ENCODE measurements around the gene NDUFAF2. TPM values are rescaled to one million over a fixed set of nuclear protein-coding genes. Genes with fewer than 3 reads are reported as not detected.

The NDUFAF2 gene
- total and polyA plus RNA-seq, 2 of the 8 experiments (the other 6 are each of a cell fraction or from before 2014, with no cell fraction given): 10.7 to 46.5 TPM

DNA sequence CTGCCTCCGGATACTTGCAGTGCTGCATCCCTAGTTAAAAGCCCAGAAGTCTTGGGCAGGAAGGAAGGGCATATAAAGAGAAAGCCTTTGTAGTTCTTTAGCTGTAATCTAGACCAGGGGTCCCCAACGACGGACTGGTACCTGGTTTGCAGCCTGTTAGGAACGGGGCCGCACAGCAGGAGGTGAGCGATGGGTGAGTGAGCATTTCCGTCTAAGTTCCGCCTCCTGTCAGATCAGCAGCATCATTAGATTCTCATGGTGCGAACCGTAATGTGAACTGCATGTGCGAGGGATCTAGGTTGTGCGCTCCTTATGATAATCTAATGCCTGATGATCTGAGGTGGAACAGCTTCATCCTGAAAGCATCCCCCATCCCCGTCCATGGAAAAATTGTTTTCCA is 218.9 kb downstream of the NDUFAF2 start:
- POLR2A ChIA-PET (ENCODE audit: partially characterized antibody): interaction anchor here (1.1 to 2.0 kb wide), 6 partner anchors 9 to 462 kb away, joined by 3 to 8 read pairs (median 4); partner anchors contain the start of gene ZSWIM6
- Histone ChIP-seq H4K91ac (replicated peaks; ENCODE audit: insufficient read length, low read length) (no peak overlapping the region), H3K9ac (replicated peaks in 1 of 4; ENCODE audit: extremely low read depth in 1 of 4, low read depth in 3 of 4, low read length in 3 of 4) (no peak overlapping the region), H4K8ac (ENCODE audit: extremely low read depth, insufficient read depth, low read length) (no peak overlapping the region; the same call in 1 of the 2 replicates), H3K36me3 (ENCODE audit: control insufficient read depth in 2 of 4, insufficient read depth in 4 of 4, low read length in 3 of 4) (peaks cover 6 to 25% (median 14%) of the 10 kb centered on the region in 4 experiments; a peak in 6 of 8 replicates), H3K56ac (replicated peaks; ENCODE audit: insufficient read length, low read depth, low read length) (no peak overlapping the region), H3K9me3 (ENCODE audit: insufficient read depth in 2 of 2, low read depth in 1 of 2, low read length in 1 of 2) (peaks cover 6% of the 10 kb centered on the region in 2 experiments), H3K4me3 (ENCODE audit: extremely low read depth in 1 of 4, insufficient read depth in 2 of 4, low read depth in 3 of 4, low read length in 4 of 4) (peak overlapping the region in 2 of 4 experiments; percentile 89 to 95; a peak in 3 of 8 replicates), H3K27ac (ENCODE audit: low read depth, low read length) (no peak overlapping the region), H4K5ac (ENCODE audit: insufficient read length, low read depth, low read length) (no peak overlapping the region), H2BK5ac (ENCODE audit: low read depth, low read length) (no peak overlapping the region), H2BK12ac (ENCODE audit: low read depth, low read length) (no peak overlapping the region), H4K20me1 (replicated peaks in 1 of 2; ENCODE audit: control insufficient read depth in 1 of 2, insufficient read depth in 2 of 2, low read length in 2 of 2) (peaks cover 0 to 3% of the 10 kb centered on the region in 2 experiments), H2BK120ac (replicated peaks; ENCODE audit: low read depth, low read length) (no peak overlapping the region), H3K4me1 (replicated peaks in 1 of 4; ENCODE audit: control insufficient read depth in 3 of 4, insufficient read depth in 4 of 4, low read length in 3 of 4) (peaks cover 0 to 3% (median 1%) of the 10 kb centered on the region in 4 experiments; a peak in 2 of 7 replicates), H3K4ac (replicated peaks; ENCODE audit: insufficient read length, low read depth, low read length) (no peak overlapping the region), H3K79me2 (ENCODE audit: control insufficient read depth in 1 of 2, insufficient read depth in 2 of 2, low read length in 2 of 2) (peaks cover 0 to 46% of the 10 kb centered on the region in 2 experiments; a peak in 2 of 4 replicates), H3K27me3 (replicated peaks in 1 of 4; ENCODE audit: control insufficient read depth in 3 of 4, extremely low read depth in 1 of 4, insufficient read depth in 3 of 4, low read length in 3 of 4) (no peaks in the 10 kb centered on the region), H3K18ac (ENCODE audit: extremely low read depth, low read length) (no peak overlapping the region), H3K79me1 (ENCODE audit: low read depth, low read length) (no peaks in the 10 kb centered on the region; the same call in 1 of the 2 replicates), H2AFZ (ENCODE audit: low read length) (no peak overlapping the region), H3K23me2 (ENCODE audit: low read depth, low read length) (peaks cover 2% of the 10 kb centered on the region; the same call in 1 of the 2 replicates), H2AK5ac (ENCODE audit: low read depth, low read length) (no peak overlapping the region), H2BK20ac (ENCODE audit: low read length) (no peak overlapping the region), H3K14ac (ENCODE audit: insufficient read length) (no peak overlapping the region), H2BK15ac (ENCODE audit: low read length) (no peak overlapping the region), H3K4me2 (ENCODE audit: insufficient read depth in 1 of 2, low read depth in 2 of 2, low read length in 2 of 2) (peak overlapping the region; percentile 85 to 92; a peak in 3 of 4 replicates), H3K23ac (ENCODE audit: insufficient read length) (no peak overlapping the region)
- DNase-seq (ENCODE audit: low read depth in 1 of 2, low spot score in 2 of 2): no peak
- WGBS, 2 experiments (ENCODE audit: extremely low coverage in 1 of 2, insufficient coverage in 1 of 2, insufficient read length in 1 of 2, insufficient replicate concordance in 2 of 2, low coverage in 1 of 2, low lambda C conversion rate in 2 of 2, missing lambda C conversion rate in 1 of 2): 92% methylated on average over 13 of the region's 13 CpGs; no CpG with 5 or more reads in 1 of the 2 experiments
- CTCF ChIA-PET (ENCODE audit: partially characterized antibody): interaction anchor here (0.6 to 2.7 kb wide), 5 partner anchors 108 to 1260 kb away, joined by 3 to 8 read pairs (median 5); no protein-coding TSS in a partner anchor
- FAIRE-seq: no peak
- no peak for TF ChIP-seq BACH1 (IDR thresholded peaks at IDR 0.05; ENCODE audit: low read length)
- TF ChIP-seq, protein P1, sequence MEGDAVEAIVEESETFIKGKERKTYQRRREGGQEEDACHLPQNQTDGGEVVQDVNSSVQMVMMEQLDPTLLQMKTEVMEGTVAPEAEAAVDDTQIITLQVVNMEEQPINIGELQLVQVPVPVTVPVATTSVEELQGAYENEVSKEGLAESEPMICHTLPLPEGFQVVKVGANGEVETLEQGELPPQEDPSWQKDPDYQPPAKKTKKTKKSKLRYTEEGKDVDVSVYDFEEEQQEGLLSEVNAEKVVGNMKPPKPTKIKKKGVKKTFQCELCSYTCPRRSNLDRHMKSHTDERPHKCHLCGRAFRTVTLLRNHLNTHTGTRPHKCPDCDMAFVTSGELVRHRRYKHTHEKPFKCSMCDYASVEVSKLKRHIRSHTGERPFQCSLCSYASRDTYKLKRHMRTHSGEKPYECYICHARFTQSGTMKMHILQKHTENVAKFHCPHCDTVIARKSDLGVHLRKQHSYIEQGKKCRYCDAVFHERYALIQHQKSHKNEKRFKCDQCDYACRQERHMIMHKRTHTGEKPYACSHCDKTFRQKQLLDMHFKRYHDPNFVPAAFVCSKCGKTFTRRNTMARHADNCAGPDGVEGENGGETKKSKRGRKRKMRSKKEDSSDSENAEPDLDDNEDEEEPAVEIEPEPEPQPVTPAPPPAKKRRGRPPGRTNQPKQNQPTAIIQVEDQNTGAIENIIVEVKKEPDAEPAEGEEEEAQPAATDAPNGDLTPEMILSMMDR (IDR thresholded peaks at IDR 0.05; ENCODE audit: control extremely low read depth in 1 of 3, insufficient read depth in 1 of 3, low read depth in 1 of 3, low read length in 3 of 3): no peak
- TF ChIP-seq KDM4A (IDR thresholded peaks at IDR 0.05; ENCODE audit: low read depth, low read length, severe bottlenecking): no peak
- no peak for TF ChIP-seq RFX5 (IDR thresholded peaks at IDR 0.05; ENCODE audit: borderline replicate concordance, low read depth, low read length)
- TF ChIP-seq CBX5 (IDR thresholded peaks at IDR 0.05; ENCODE audit: low read depth, low read length): no peak
- TF ChIP-seq POU5F1 (IDR thresholded peaks at IDR 0.05; ENCODE audit: low read depth, low read length): no peak
- TF ChIP-seq SRF (IDR thresholded peaks at IDR 0.05; ENCODE audit: low read depth, low read length): no peak
- TF ChIP-seq CHD1 (IDR thresholded peaks at IDR 0.05; ENCODE audit: low read depth, low read length): no peak
